ENCODE results near the gene GNG7. TPM values are rescaled to one million over a fixed set of nuclear protein-coding genes. Genes with fewer than 3 reads are reported as not detected.

The GNG7 gene
- polyA plus RNA-seq, 3 donors, result 1.1 to 1.6 (median 1.3) TPM

DNA sequence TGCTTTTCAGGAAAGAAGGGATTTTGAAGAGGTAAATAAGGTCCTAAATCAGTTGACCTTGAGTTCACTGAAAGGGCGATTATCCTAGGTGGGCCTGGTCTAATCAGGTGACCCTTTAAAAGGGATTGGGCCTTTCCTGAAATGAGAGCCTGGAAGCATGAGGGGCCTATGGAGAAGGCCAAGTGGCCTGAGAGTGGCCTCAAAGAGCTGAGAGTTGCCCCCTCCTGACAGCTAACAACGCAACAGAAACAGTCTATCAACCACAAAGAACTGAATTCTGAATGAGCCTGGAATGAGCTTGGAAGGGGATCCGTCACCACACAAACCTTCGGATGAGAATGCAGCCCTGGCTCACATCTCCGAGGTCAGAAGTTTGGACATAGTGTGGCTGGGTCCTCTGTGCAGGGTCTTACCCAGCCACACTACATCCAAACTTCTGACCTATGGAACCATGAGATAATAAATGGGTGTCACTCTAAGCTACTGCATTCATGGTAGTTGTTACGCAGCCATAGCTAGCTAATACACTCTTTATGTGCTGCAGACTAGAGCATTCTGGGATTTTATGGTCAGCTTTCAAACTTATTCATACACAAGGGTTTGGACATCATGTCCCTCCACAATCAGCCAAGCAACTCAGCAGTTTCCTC is 72.0 kb downstream of the GNG7 start:
- H3K27ac ChIP-seq (ENCODE audit: low read depth in 1 of 2, low read length in 2 of 2), result peak overlapping the region; percentile 96 to 97
- H3K27ac Mint-ChIP-seq, result peak overlapping the region; percentile 95 to 99 (median 98)
- H3K4me2 ChIP-seq (replicated peaks; ENCODE audit: extremely low read depth, low read length, poor library complexity, severe bottlenecking), result peak overlapping the region; percentile 54
- intact Hi-C loops (cut with micrococcal nuclease), result loop anchor here (2.0 to 5.0 kb wide), 3 partner anchors 14 to 53 kb away; no protein-coding TSS in a partner anchor
- H3K4me1 Mint-ChIP-seq, result peaks cover 84% of the 10 kb centered on the region
- peaks cover 27 to 29% of the 10 kb centered on the region in 2 donors for H3K36me3 Mint-ChIP-seq
- no peaks in the 10 kb centered on the region for H4K20me1 ChIP-seq (ENCODE audit: insufficient read depth, low read length)
- H3K79me2 ChIP-seq (ENCODE audit: insufficient read depth, low read length), result no peaks in the 10 kb centered on the region
- H2AFZ ChIP-seq (ENCODE audit: insufficient read depth, low read depth, low read length, poor library complexity, severe bottlenecking), result no peak overlapping the region
- H3K9me3 Mint-ChIP-seq, result peaks cover 12 to 34% (median 20%) of the 10 kb centered on the region in 7 donors
- H3K27me3 ChIP-seq (ENCODE audit: control insufficient read depth in 2 of 2, insufficient read depth in 2 of 2, low read length in 2 of 2), result no peaks in the 10 kb centered on the region
- no peak for TF ChIP-seq CTCF (IDR thresholded peaks at IDR 0.05)
- 100% methylated on average over 2 of the region's 6 CpGs for WGBS (ENCODE audit: insufficient coverage)
- H3K9ac ChIP-seq (ENCODE audit: insufficient read depth, low read length, poor library complexity, severe bottlenecking), result peak overlapping the region; percentile 58
- H3K9me3 ChIP-seq (replicated peaks in 1 of 2; ENCODE audit: control insufficient read depth in 1 of 2, insufficient read depth in 1 of 2, low read length in 2 of 2), result peaks cover 12 to 21% of the 10 kb centered on the region in 2 donors
- H3K4me1 ChIP-seq (ENCODE audit: control insufficient read depth in 1 of 2, insufficient read depth in 2 of 2, low read length in 2 of 2), result peaks cover 82 to 97% of the 10 kb centered on the region in 2 donors
- H3K27me3 Mint-ChIP-seq (ENCODE audit: low read depth in 3 of 3), result peaks cover 0 to 18% (median 2%) of the 10 kb centered on the region in 3 donors
- H3K4me3 ChIP-seq (replicated peaks in 1 of 3; ENCODE audit: low read depth in 2 of 3, low read length in 3 of 3), result peak overlapping the region in 1 of 3 experiments; percentile 27
- H3K4me3 Mint-ChIP-seq, result peak overlapping the region in 1 of 2 donors; percentile 68
- no peak for DNase-seq
- H3K36me3 ChIP-seq (replicated peaks in 1 of 2; ENCODE audit: control insufficient read depth in 1 of 2, insufficient read depth in 2 of 2, low read length in 2 of 2), result no peaks in the 10 kb centered on the region

DNA sequence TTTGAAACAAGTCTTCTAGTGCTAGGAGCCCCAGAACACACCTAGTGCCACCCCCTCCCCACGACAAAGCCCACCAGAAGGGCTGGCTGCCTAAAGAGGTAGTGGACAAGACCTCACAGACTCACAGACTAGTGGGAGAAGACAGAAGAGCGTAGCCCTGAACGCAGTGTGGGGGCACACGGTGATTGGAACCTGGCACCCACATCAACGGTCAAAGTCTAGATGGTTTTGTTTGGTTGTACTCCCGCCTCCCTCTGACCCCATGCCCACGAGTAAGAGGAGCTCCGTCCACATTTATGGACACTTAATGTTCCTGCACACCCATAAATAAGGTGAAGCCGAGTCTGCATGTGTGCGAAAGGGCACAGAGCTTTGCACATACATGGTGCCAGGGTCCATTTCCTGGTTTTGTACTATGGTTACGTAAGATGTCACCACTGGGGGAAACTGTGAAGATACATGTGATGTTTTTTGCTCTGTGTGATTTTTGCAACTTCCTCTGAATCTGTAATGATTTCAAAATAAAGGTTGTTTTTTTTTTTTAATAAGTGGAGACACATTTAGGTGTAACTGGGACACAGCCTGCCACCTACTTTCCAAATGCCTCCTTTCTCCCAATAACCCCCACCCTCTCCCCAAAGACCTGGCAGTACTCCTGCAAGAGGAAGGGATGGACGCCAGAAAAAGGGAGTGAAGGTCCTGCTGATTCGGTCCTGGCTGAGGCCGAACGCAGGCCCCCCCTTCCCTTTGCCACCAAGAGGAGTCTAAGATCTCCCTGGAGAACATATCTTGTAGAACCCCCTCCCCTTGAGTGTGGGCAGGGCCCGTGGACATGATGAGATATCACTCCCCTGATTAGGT is 72.8 kb downstream of the GNG7 start:
- H3K4me3 Mint-ChIP-seq, result peak overlapping the region; percentile 20 to 68
- peaks cover 12 to 21% of the 10 kb centered on the region in 2 donors for H3K9me3 ChIP-seq (replicated peaks in 1 of 2; ENCODE audit: control insufficient read depth in 1 of 2, insufficient read depth in 1 of 2, low read length in 2 of 2)
- H3K36me3 ChIP-seq (replicated peaks in 1 of 2; ENCODE audit: control insufficient read depth in 1 of 2, insufficient read depth in 2 of 2, low read length in 2 of 2), result no peaks in the 10 kb centered on the region
- no peak overlapping the region for H2AFZ ChIP-seq (ENCODE audit: insufficient read depth, low read depth, low read length, poor library complexity, severe bottlenecking)
- no peak for TF ChIP-seq CTCF (IDR thresholded peaks at IDR 0.05)
- H3K36me3 Mint-ChIP-seq, result peaks cover 27 to 29% of the 10 kb centered on the region in 2 donors
- 30% methylated on average over 6 of the region's 16 CpGs for WGBS (ENCODE audit: insufficient coverage)
- peak overlapping the region in 1 of 3 experiments; percentile 27 for H3K4me3 ChIP-seq (replicated peaks in 1 of 3; ENCODE audit: low read depth in 2 of 3, low read length in 3 of 3)
- intact Hi-C loops (cut with micrococcal nuclease), result loop anchor here (2.0 to 5.0 kb wide), 4 partner anchors 13 to 82 kb away; no protein-coding TSS in a partner anchor
- peaks cover 12 to 34% (median 20%) of the 10 kb centered on the region in 7 donors for H3K9me3 Mint-ChIP-seq
- peak overlapping the region; percentile 58 for H3K9ac ChIP-seq (ENCODE audit: insufficient read depth, low read length, poor library complexity, severe bottlenecking)
- H3K27ac Mint-ChIP-seq, result peak overlapping the region; percentile 95 to 99 (median 98)
- H3K27me3 ChIP-seq (ENCODE audit: control insufficient read depth in 2 of 2, insufficient read depth in 2 of 2, low read length in 2 of 2), result no peaks in the 10 kb centered on the region
- no peaks in the 10 kb centered on the region for H3K79me2 ChIP-seq (ENCODE audit: insufficient read depth, low read length)
- H3K4me1 Mint-ChIP-seq, result peaks cover 84% of the 10 kb centered on the region
- peak overlapping the region; percentile 54 for H3K4me2 ChIP-seq (replicated peaks; ENCODE audit: extremely low read depth, low read length, poor library complexity, severe bottlenecking)
- H3K27ac ChIP-seq (ENCODE audit: low read depth in 1 of 2, low read length in 2 of 2), result peak overlapping the region; percentile 96 to 97
- peak; percentile 88 to 95 (median 90) for DNase-seq
- H3K4me1 ChIP-seq (ENCODE audit: control insufficient read depth in 1 of 2, insufficient read depth in 2 of 2, low read length in 2 of 2), result peaks cover 83 to 97% of the 10 kb centered on the region in 2 donors
- peaks cover 0 to 16% (median 2%) of the 10 kb centered on the region in 3 donors for H3K27me3 Mint-ChIP-seq (ENCODE audit: low read depth in 3 of 3)
- H4K20me1 ChIP-seq (ENCODE audit: insufficient read depth, low read length), result no peaks in the 10 kb centered on the region
